H54 (cell line): ENCODE results near the gene OPCML.

Source experiments
- DNase-seq: peaks from one replicate; pipeline ENCODE4 v3.0.0; 2011; ENCODE audit warnings: low spot score, mixed read lengths; ENCODE audit not compliant: insufficient read length
- FAIRE-seq: peaks from 3 replicates; lab custom pipeline; 2011; peaks lifted over from hg19 to GRCh38; lab: Jason Lieb, UNC
- POLR2A ChIP-seq: IDR thresholded peaks from 2 replicates; pipeline ENCODE4 v1.6.1; 2011; ENCODE audit warnings: low read depth, mild to moderate bottlenecking, low read length

OPCML gene

DNA sequence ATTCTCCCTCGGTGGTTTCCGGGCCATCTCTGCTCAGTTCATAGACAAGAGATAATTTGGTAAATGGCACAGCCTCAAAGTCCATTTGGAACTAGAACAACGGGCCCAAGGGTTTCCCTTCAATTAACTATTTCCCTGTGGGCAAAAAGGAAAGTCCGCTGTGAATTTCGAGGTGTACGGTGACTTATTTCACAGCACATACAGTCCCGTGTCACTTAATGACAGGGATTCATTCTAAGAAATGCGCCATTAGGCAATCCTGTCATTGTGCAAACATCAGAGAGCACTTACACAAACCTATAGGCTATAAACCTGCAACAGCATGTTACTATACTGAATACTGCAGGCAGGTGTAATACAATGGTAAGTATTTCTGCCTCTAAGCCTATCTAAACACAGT lies 551.6 kb downstream of the OPCML start:
- FAIRE-seq (no peak), DNase-seq (no peak)
- no peak for TF ChIP-seq POLR2A

DNA sequence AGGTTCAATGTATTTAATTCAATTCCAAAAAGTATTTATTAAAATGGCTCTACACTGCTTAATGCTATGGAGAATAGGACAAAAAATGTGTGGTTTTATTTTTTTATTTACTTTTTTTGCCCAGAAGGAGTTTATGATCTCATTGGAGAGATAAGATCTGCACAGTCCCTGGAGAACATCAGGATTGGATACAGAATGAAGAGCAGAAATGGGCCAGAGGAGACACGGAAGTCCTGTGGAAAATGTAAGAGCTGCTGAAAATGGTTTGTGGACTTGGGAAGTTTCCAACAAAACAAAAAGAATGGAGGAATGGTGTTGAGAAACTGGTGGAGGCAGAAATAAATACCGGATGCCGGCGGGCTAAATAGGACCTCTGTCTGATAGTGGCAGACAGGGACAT lies 554.6 kb downstream of the OPCML start:
- DNase-seq (no peak), FAIRE-seq (no peak)
- no peak for TF ChIP-seq POLR2A

DNA sequence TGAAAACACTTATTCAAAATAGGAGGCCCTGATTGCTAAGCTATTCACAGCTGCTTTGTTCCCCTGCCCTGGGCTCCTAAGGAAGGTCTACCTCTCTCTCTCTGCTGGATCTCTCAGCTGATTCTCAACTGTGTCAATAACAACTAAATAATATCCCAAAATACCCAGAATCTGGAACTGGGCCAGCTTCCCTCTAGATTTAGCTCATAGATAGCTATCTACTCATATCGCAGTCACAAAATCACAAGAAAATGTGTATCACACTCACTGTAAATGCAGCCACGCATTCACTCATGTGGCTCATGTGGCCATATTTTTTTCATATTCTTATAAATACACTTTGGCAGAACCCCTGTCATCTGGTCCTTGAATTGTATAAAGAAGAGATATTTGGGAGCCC lies 555.1 kb downstream of the OPCML start:
- DNase-seq (no peak), FAIRE-seq (no peak)
- no peak for TF ChIP-seq POLR2A

DNA sequence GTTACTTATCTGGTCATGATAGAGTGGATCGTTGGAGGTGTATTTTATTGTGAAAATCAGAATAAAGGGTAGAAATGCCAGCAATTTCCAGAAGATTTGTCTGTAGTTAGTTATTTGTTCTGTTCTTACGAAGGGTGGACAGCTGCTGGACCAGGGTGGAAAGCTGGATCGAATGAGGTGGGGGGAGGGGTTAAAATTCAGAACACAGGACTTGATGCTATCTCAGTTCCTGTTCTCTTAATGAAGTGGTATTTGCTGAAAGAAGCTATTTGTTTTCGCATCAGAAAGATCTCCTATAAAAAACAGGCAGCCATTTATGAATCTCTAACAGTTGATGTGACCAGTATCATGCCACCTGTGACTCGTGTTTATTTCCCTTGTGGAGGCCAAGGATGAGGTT lies 556.2 kb downstream of the OPCML start:
- no peak for TF ChIP-seq POLR2A
- DNase-seq (no peak), FAIRE-seq (no peak)

DNA sequence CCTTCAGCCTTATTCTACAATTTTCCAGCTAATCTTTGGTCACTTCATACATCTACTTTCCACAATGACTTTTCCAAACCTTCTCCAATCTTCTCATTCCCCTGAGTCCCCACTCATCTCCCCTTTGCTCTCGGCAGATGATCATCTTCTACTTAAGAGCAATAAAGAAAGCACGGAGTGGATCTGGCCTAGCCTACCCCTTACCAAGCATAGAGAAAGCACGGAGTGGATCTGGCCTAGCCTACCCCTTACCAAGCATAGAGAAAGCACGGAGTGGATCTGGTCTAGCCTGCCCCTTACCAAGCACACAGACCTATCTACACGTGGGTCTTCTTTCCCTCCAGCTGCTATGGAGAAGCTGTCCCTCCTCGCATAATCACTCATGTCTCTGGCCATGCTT lies 558.6 kb downstream of the OPCML start:
- TF ChIP-seq POLR2A = no peak
- FAIRE-seq (no peak), DNase-seq (no peak)

DNA sequence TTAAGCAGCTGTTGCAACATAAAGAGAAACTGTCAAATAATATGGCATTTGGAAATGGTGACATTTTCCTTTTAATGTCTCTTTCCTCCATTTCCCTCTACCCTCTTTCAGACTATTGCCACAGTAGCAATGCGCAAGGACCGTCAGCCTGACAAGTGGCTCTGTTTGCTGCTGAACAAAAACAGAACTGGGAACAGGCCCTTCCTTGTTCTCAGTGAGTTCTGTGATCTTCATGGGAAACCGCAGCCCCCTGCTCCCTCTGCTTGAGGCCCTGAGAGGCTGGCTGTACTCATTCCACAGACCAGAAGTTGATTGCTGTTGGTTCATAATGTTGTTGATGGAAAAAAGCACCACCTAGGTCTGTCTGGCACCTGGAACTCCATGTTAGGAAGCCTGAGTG lies 559.7 kb downstream of the OPCML start:
- FAIRE-seq (no peak), DNase-seq (no peak)
- no peak for TF ChIP-seq POLR2A

DNA sequence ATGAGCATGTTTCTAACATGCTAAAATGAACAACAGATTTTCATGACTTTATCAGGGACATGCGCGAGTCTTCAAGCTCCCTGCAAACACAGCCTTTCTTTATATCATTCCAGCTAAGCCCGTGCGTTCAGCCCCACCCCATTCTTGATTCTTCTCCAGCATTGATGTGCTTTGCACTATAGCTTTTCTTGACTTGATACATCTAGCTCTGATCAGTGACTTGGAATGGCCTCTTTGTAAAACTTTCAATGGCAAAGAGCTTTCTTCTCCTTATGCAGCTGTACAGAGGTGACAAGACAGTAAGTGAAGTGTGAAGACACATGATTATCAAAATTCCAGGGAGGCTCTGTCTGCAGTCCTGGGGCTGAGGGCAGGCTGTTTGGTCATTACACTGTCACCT lies 561.0 kb downstream of the OPCML start:
- FAIRE-seq = no peak
- DNase-seq = no peak
- TF ChIP-seq POLR2A = no peak

DNA sequence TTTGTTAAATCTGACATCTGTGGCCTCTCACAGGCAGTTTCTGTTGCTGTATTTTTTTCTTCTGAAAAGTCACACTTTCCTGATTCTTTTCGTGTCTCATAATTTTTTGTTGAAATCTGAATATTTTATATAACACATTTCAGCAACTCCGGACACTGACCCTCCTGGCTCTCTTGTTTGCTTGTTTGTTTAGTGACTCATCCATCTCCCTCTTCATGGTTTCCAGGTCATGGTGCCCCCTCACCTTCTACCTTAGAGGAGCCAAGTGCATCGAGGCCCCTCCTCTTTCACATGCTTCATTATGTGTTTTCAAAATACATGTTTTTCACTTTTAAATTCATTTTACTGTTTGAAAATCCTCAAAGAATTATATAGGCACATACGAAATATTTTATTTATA lies 562.4 kb downstream of the OPCML start:
- DNase-seq (no peak), FAIRE-seq (no peak)
- no peak for TF ChIP-seq POLR2A

DNA sequence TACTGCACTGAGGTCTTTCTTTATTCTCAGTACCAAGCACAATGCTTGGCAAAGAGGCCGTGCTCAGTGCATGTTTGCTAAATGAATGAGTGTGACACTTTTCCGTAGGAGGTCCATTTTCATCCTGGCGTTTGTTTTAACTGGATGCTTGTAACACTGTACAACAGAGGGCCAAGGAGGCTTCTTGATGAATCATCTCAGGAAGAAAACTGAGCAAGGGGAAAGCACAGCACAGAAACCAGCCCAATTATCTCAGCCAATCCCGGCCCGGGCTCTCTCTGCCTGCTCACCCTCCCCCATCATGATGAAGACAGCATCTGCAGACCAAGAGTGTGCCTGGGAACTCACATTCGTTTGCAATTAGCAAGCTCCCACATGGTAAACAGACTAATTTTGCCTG lies 570.3 kb downstream of the OPCML start:
- DNase-seq (no peak), FAIRE-seq (no peak)

DNA sequence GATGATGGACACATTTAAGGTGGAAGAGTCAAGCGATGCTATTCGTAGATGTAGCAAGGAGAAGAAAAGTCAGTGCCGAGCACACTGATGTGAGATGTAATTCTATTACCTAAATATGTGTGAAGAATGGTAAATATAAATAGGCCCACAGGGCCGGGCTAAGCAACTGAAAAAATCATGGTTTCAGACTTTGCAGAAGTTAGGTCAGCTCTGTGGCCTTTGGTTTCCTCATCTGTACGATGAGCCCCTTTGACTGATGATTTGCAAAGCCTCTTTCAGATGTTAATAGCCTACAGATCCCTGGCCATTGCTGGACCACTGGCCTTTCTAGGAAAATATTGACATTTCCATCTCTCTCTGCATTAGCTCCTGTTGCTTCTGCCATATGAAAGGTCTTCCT lies 570.8 kb downstream of the OPCML start:
- FAIRE-seq = no peak
- TF ChIP-seq POLR2A = no peak
- DNase-seq = no peak

More for the DNA sequence above, 570.3 kb downstream of the OPCML start:
- TF ChIP-seq POLR2A = no peak

DNA sequence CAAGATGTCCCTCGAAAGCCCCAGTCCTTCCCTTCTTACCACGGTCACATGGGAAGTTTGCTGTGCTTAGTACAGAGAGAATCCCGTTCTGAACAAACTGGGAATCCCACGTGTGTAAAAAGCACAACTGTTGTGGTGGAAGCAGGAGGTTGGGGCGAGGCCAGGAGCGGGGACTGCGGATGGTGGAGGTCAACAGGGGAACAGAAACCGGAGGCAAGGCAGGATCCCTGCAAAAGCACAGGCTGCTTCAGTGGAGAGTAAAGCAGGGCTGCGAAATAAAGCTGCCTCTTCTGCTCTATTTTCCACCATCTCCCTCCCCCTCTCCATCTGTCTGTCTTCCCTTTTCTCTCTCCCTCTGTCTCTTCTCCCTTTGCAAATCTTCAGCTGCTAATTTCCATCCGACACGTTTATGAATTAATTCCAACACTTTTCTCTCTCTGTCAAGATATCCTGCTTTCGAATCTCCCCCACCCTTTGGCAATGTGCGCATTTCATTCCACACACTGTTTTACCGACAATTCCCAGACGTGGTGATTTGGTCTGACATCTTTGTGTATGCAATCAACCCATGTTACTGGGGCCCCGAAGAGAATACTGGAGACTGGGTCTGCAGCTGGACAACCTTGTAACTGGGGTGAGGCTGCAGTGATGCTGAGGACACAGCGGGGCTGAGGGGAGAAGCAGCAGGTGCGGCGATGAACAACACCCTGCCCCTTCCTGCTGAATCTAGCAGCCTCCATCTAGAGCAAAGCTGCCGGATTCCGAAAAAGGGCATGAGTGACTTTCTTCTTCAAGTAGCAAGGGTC lies 571.8 kb downstream of the OPCML start:
- DNase-seq (no peak), FAIRE-seq (no peak)
- no peak for TF ChIP-seq POLR2A

DNA sequence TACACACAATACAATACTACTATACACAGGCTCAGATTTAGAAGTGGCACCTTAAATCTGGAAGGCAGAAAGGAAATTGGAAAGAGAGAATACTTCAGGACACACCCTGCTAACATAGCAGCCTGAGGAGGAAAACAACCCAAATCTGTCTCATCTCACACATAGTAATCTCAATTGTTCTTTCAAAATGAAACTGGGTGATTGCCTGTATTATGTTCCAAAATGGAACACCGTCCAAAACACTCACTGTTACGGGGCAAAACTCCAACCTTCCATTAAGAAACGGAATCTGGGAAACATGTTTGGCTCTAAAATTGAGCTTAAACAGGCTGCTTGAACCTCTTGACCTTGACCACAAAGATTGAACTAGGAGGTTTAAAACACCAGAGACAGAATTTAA lies 572.6 kb downstream of the OPCML start:
- no peak for FAIRE-seq
- no peak for DNase-seq
- TF ChIP-seq POLR2A = no peak

DNA sequence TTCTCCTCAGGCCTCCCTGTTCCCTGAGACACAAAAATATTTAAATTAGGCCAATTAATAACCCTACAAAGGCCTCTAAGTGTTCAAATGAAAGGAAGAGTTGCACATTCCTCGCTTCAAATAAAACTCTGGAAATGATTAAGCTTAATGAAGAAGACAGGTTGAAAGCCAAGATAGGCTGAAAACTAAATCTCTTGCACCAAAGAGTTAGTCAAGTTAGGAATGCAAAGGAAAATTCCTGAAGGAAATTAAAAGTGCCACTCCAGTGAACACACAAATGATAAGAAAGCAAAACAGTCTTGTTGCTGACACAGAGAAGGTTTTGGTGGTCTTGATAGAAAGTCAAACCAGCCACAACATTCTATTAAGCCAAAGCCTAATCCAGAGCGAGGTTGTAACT lies 574.4 kb downstream of the OPCML start:
- no peak for DNase-seq
- FAIRE-seq = no peak
- no peak for TF ChIP-seq POLR2A

DNA sequence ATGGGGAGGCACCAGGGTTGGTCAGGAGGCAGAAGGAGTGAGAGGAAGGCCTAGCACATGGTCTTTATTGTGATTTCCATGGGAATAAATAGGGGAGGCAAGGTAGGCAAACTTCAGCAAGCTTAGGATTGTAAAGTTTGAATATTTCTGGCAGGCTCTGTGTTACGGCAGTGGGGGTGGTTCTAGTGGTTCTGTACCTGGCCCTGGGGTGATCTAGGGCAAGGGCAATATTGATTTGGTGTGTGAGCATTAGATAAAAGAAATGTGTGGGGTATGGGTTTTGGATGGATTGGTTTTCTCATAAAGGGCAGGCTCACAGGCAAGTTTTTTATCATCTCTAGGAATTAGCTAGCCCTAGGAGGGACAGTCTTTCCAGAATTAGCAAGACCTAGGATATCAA lies 584.0 kb downstream of the OPCML start:
- TF ChIP-seq POLR2A = no peak
- DNase-seq (no peak), FAIRE-seq (no peak)

DNA sequence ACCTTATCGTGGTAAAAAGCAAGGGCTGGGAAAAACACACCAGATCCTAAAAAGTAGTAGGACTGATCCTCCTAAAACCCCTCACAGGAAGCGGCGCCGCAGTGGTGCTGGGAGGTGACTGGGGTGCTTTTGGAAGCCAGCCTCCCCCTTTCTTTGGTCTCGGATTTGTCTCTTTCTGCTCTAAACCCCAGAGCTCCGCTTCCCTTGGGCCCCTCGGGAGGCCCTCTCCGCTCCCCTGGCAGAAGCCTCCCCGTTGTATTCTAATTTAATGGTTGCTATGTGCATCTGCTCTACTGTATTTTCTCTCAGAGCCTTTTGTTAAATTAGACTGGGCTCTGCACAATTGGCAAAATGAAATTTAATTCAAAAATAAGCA lies 587.7 kb downstream of the OPCML start:
- TF ChIP-seq POLR2A = no peak
- no peak for FAIRE-seq

DNA sequence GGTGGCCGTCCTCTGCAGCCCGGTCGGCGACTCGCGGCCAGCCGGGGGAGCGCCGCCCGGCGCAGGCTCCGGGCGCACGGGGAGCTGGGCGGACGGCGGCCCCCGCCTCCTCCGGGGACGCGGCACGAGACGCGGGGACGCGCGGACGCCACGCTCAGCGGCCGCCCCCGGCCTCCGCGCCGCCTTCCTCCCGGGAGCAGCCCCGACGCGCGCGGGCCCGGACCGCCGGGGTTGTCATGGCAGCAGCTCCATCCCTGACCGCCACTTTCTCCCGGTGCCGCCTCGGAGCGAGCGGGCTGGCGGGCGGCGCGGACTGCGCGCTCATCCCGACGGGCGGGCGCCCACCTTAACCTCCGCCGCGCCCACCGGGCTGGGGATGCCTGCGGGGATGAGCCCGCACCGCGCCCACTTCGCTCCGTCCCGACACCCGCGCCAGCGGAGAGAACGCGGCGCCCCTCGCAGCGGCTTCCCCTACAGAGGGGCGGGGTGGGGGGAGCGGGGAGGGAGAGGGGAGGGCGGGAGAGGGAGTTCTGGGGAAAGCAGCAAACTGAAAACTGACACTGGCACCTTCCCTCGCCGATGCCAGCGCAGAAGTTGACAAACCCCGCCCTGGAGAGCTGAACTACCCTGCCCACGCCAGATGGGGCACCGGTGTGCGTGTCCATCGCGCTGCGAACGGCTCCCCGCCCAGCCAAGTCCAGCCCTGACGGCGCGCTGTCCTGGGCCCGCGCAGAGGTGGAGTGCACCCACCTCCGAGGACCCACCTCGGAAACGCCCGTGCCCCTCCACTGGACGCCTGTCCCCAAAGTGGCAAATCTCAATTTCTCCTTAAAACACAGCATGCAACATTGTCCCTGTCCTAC lies 588.4 kb downstream of the OPCML start:
- DNase-seq (no peak), FAIRE-seq (no peak)
- TF ChIP-seq POLR2A = no peak

More for the DNA sequence above, 587.7 kb downstream of the OPCML start:
- no peak for DNase-seq
